GM23338 (cell line): ENCODE data around the gene CUEDC2. TPM values are rescaled to one million over a fixed set of nuclear protein-coding genes. Genes with fewer than 3 reads are reported as not detected.

Experiments
- ATAC-seq: fragments of 200-7000 bp; cut with Tn5 transposase; 3 replicates; pipeline ENCODE4 v1.9.1; 2020
- DNase-seq: peaks from one replicate; pipeline ENCODE4 v3.0.0-alpha.2; 2015; ENCODE audit warnings: low spot score
- H2AFZ ChIP-seq: fragments of 200-600 bp; sonication (generic); 2 replicates; pipeline ENCODE4 v1.8.0; 2016; ENCODE audit warnings: antibody characterized with exemption, mild to moderate bottlenecking, moderate library complexity
- H3F3A ChIP-seq: fragments of 200-600 bp; sonication (generic); replicated peaks from 2 replicates; pipeline ENCODE4 v1.8.0; 2017; ENCODE audit warnings: antibody characterized with exemption, mixed run types, low read depth
- H3K27ac ChIP-seq: fragments of 200-600 bp; sonication (generic); 2 replicates; pipeline ENCODE4 v1.6.1; 2016; ENCODE audit warnings: low read depth
- H3K27me3 ChIP-seq: fragments of 200-600 bp; sonication (generic); 2 replicates; pipeline ENCODE4 v1.8.0; 2016; ENCODE audit warnings: mild to moderate bottlenecking, mixed run types, moderate library complexity; ENCODE audit not compliant: insufficient read depth
- H3K36me3 ChIP-seq: fragments of 200-600 bp; sonication (generic); 2 replicates; pipeline ENCODE4 v1.8.0; 2016; ENCODE audit warnings: mild to moderate bottlenecking; ENCODE audit not compliant: insufficient read depth
- H3K4me1 ChIP-seq: fragments of 200-600 bp; sonication (generic); 2 replicates; pipeline ENCODE4 v1.8.0; 2016; ENCODE audit warnings: mild to moderate bottlenecking, moderate library complexity; ENCODE audit not compliant: insufficient read depth
- H3K4me2 ChIP-seq: fragments of 200-600 bp; sonication (generic); 2 replicates; pipeline ENCODE4 v1.7.1; 2017; ENCODE audit warnings: mixed run types
- H3K4me3 ChIP-seq: fragments of 200-600 bp; sonication (generic); 2 replicates; pipeline ENCODE4 v1.6.1; 2016; ENCODE audit warnings: mixed run types
- H3K79me2 ChIP-seq: fragments of 200-600 bp; sonication (generic); replicated peaks from 2 replicates; pipeline ENCODE4 v1.8.0; 2017; ENCODE audit warnings: mild to moderate bottlenecking; ENCODE audit not compliant: insufficient read depth
- H3K9me2 ChIP-seq: fragments of 200-600 bp; sonication (generic); 2 replicates; pipeline ENCODE4 v1.8.0; 2017; ENCODE audit not compliant: insufficient read depth
- H4K20me1 ChIP-seq: fragments of 200-600 bp; sonication (generic); replicated peaks from 2 replicates; pipeline ENCODE4 v1.8.0; 2017; ENCODE audit warnings: mild to moderate bottlenecking; ENCODE audit not compliant: insufficient read depth
- H3K27ac Mint-ChIP-seq: 2 replicates; pipeline ENCODE4 v1.8.0; 2020; ENCODE audit warnings: inconsistent platforms, mild to moderate bottlenecking, moderate library complexity, mixed read lengths
- H3K27me3 Mint-ChIP-seq: 3 replicates; pipeline ENCODE4 v1.8.0; 2022; ENCODE audit warnings: low read depth, mild to moderate bottlenecking, moderate library complexity, mixed read lengths, inconsistent platforms; ENCODE audit not compliant: insufficient read depth, poor library complexity
- H3K36me3 Mint-ChIP-seq: 3 replicates; pipeline ENCODE4 v1.8.0; 2021; ENCODE audit warnings: low read depth, mild to moderate bottlenecking, inconsistent platforms, moderate library complexity, mixed read lengths
- H3K4me1 Mint-ChIP-seq: 3 replicates; pipeline ENCODE4 v1.8.0; 2020; ENCODE audit warnings: mild to moderate bottlenecking, inconsistent platforms, mixed read lengths
- H3K4me3 Mint-ChIP-seq: 3 replicates; pipeline ENCODE4 v1.8.0; 2021; ENCODE audit warnings: moderate library complexity, mild to moderate bottlenecking, inconsistent platforms, mixed read lengths
- H3K9me3 Mint-ChIP-seq: 3 replicates; pipeline ENCODE4 v1.8.0; 2020; ENCODE audit warnings: moderate library complexity, mild to moderate bottlenecking, inconsistent platforms, mixed read lengths
- CTCF ChIP-seq, 2 experiments: fragments of 200-600 bp in 1 of 2; sonication (generic) in 1 of 2; conservative IDR thresholded peaks; 2 replicates each; pipeline versions ENCODE4 v1.5.1 to v1.6.1; 2016 to 2017; ENCODE audit warnings: antibody characterized with exemption in 2 of 2, low read depth in 2 of 2, mild to moderate bottlenecking in 2 of 2, moderate library complexity in 1 of 2
- ETS1 ChIP-seq: IDR thresholded peaks from 2 replicates; pipeline ENCODE4 v1.6.1; 2016; ENCODE audit warnings: antibody characterized with exemption
- EZH2 ChIP-seq: fragments of 200-600 bp; sonication (generic); IDR thresholded peaks from one replicate; pipeline ENCODE4 v1.8.0; 2017; ENCODE audit warnings: antibody characterized with exemption, mild to moderate bottlenecking, low read depth; ENCODE audit not compliant: unreplicated experiment
- NANOG ChIP-seq: IDR thresholded peaks from 2 replicates; pipeline ENCODE4 v1.6.1; 2016; ENCODE audit warnings: antibody characterized with exemption, borderline replicate concordance
- ZNF331 ChIP-seq: fragments of 250-450 bp; sonication (Bioruptor Pico); IDR thresholded peaks from 2 replicates; pipeline ENCODE4 v1.5.0; 2020; ENCODE audit warnings: low read depth, mild to moderate bottlenecking, moderate library complexity
- ZNF462 ChIP-seq: fragments of 250-450 bp; sonication (Bioruptor Pico); IDR thresholded peaks from 2 replicates; pipeline ENCODE4 v1.5.0; 2020; ENCODE audit warnings: mild to moderate bottlenecking, moderate library complexity
- polyA plus RNA-seq: library from polyadenylated mRNA; unstranded; fragments of >200 nt; fragmentation: Nextera tagmentation; extraction: Ambion mirVana; gene quantifications from 2 replicates; pipeline ENCODE4 v1.2.1, GENCODE V29; 2016
- total RNA-seq: library from RNA; depleted of rRNA; stranded (reverse); fragments of >200 nt; shearing (Covaris generic); gene quantifications from 2 replicates; pipeline ENCODE4 v1.2.3, GENCODE V29; 2014
- TF ChIP-seq, protein P1 (sequence below): IDR thresholded peaks from one replicate; pipeline ENCODE4 v1.6.1; 2018; ENCODE audit warnings: antibody characterized with exemption; ENCODE audit not compliant: unreplicated experiment

The CUEDC2 gene
- total and polyA plus RNA-seq, 2 experiments from 2014 or later: 39.2 to 47.3 TPM

DNA sequence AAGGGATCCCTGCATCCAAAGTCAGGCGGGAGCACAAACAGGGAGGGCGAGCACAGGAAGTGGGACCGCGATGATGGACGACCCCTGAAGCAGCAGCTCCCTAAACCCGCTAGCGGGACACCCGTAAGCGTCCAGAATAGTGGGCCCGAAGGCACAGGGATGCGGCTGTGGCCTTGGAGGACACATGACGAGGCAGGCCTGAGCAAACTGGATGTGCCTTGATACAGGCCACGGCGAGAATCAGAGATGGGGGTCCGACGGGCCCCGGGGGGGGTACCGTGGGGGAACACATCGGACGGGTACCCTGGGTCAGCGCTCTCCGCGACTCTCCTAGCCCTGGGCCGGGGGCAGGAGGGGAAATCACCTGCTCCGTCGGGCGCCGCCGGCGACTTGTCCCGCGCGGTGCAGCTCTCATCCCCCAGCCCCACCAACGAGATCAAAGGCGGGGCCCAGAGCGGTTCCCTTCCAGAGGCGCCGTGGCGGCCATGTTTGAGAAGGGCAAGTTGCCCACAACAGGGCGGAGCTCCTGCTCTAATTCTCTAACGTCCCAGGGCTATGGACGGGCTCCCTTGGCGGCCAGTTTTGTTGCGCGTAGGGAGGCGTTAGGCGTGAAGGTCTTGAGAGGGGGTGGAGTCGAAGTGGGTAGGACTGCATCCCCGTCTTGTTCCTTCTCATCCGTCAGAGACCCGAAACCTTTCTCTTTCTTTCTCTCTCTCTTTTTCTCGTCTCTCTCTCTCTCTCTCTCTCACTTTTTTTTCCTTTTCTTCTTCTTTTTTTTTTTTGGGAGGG lies at the start of gene CUEDC2 (continued):
- TF ChIP-seq ZNF331 (CRISPR knock-in tag): no peak

- H3K9me2 ChIP-seq: no peaks in the 10 kb centered on the region
- DNase-seq (no peak), ATAC-seq (no peak)
- Mint-ChIP-seq H3K9me3 (no peaks in the 10 kb centered on the region), H3K27ac (no peak overlapping the region), H3K27me3 (peaks cover 13% of the 10 kb centered on the region), H3K4me3 (no peak overlapping the region), H3K36me3 (peaks cover 50% of the 10 kb centered on the region), H3K4me1 (no peaks in the 10 kb centered on the region)
- H3K79me2 ChIP-seq: no peaks in the 10 kb centered on the region
- no peak overlapping the region for H3K4me3 ChIP-seq
- 0 out of 2 replicates have a peak, but pooled peaks cover 5% of the 10 kb centered on the region for H3F3A ChIP-seq
- H2AFZ ChIP-seq: no peak overlapping the region
- no peak overlapping the region for H3K4me2 ChIP-seq
- TF ChIP-seq CTCF (conservative IDR thresholded peaks at IDR 0.05; ENCODE audit: low read depth in 2 of 2): no peak
- no peak for TF ChIP-seq NANOG
- no peak for TF ChIP-seq ETS1
- no peak for TF ChIP-seq ZNF462 (CRISPR knock-in tag)
- TF ChIP-seq EZH2: no peak
- TF ChIP-seq, protein P1, sequence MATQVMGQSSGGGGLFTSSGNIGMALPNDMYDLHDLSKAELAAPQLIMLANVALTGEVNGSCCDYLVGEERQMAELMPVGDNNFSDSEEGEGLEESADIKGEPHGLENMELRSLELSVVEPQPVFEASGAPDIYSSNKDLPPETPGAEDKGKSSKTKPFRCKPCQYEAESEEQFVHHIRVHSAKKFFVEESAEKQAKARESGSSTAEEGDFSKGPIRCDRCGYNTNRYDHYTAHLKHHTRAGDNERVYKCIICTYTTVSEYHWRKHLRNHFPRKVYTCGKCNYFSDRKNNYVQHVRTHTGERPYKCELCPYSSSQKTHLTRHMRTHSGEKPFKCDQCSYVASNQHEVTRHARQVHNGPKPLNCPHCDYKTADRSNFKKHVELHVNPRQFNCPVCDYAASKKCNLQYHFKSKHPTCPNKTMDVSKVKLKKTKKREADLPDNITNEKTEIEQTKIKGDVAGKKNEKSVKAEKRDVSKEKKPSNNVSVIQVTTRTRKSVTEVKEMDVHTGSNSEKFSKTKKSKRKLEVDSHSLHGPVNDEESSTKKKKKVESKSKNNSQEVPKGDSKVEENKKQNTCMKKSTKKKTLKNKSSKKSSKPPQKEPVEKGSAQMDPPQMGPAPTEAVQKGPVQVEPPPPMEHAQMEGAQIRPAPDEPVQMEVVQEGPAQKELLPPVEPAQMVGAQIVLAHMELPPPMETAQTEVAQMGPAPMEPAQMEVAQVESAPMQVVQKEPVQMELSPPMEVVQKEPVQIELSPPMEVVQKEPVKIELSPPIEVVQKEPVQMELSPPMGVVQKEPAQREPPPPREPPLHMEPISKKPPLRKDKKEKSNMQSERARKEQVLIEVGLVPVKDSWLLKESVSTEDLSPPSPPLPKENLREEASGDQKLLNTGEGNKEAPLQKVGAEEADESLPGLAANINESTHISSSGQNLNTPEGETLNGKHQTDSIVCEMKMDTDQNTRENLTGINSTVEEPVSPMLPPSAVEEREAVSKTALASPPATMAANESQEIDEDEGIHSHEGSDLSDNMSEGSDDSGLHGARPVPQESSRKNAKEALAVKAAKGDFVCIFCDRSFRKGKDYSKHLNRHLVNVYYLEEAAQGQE: no peak
- no peaks in the 10 kb centered on the region for H3K4me1 ChIP-seq
- H3K27ac ChIP-seq: no peak overlapping the region
- H3K27me3 ChIP-seq: no peaks in the 10 kb centered on the region
- peaks cover 26% of the 10 kb centered on the region for H3K36me3 ChIP-seq
- peaks cover 9% of the 10 kb centered on the region; the same call in 1 of the 2 replicates for H4K20me1 ChIP-seq
Measured at GRCh38 chr10:102480396-102480795, 48.0 kb upstream of the CUEDC2 start.
